Activated T-helper 17 cell treated with anti-CD3 and anti-CD28 coated beads, Interleukin-2, amount 50 U/mL, for 72 hours (primary cell): ENCODE data around the gene PCK1. TPM values are rescaled to one million over a fixed set of nuclear protein-coding genes. Genes with fewer than 3 reads are reported as not detected.

Source experiments
- ATAC-seq: fragments of 150-1000 bp; cut with Tn5 transposase; replicated peaks from 2 replicates; pipeline ENCODE4 v1.10.0; 2021; ENCODE audit warnings: mild to moderate bottlenecking, moderate library complexity
- H3K27ac Mint-ChIP-seq: one replicate; pipeline ENCODE4 v1.8.0; 2022; ENCODE audit warnings: mixed read lengths
- H3K27me3 Mint-ChIP-seq: one replicate; pipeline ENCODE4 v1.8.0; 2022; ENCODE audit warnings: mixed read lengths
- H3K36me3 Mint-ChIP-seq: one replicate; pipeline ENCODE4 v1.8.0; 2022; ENCODE audit warnings: low read depth, mild to moderate bottlenecking, mixed read lengths
- H3K4me1 Mint-ChIP-seq: one replicate; pipeline ENCODE4 v1.8.0; 2022; ENCODE audit warnings: mixed read lengths
- H3K4me3 Mint-ChIP-seq: one replicate; pipeline ENCODE4 v1.8.0; 2022; ENCODE audit warnings: mild to moderate bottlenecking, mixed read lengths
- H3K9me3 Mint-ChIP-seq: one replicate; pipeline ENCODE4 v1.8.0; 2022; ENCODE audit warnings: mixed read lengths
- total RNA-seq, 2 donors: library from RNA; stranded (reverse); gene quantifications; one replicate each; pipeline ENCODE4 v1.2.3, GENCODE V29; 2022

The PCK1 gene
- total RNA-seq, 2 donors from 2014 or later: not detected

DNA sequence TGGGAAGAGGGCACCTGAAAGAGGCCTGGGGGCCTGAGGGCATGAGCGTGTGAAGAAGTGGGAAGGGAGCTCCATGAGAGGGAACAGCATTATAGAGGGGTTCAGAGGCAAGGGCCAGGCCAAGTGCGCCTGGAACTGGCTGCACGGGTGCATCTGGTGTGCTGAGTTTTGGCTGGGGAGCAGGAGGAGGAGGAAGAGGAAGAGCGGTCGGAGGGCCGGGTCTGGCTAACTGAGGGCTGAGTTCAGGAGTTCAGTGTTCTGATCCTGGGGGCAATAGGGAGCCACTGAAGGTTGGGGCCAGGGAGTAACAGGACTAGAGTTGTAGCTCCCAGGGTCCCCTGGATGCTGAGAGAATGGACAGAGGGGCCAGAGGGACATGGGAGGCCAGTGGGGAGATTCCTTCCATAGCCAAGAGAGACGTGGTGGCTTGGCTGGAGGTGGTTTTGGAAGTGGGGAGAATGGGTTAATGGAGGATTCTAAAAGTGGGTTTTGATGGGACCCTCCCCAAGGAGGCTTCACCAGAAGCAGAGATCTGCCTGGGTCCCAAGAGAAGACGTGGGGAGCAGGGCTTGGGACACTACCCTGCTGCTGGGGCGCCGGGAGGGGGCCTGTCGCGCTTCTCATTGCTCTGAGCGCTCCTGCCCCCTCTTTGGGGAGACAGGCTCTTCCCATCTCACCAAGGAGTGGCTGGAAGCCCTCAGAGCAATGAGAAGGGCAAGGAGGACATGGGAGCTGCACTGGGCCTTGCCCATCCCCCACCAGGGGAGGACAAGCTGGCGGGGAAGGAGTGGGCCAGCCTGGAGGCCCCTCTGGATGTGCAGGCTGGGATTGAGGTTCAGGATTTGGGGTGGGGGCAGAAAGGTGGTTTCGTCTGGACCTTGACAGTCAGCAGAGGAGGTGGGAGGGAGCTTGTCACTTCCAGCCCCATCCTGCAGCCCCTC, 30.6 kb downstream of the PCK1 start:
- ATAC-seq: no peak
- Mint-ChIP-seq H3K9me3 (no peaks in the 10 kb centered on the region), H3K27ac (no peak overlapping the region), H3K4me1 (no peaks in the 10 kb centered on the region), H3K27me3 (peaks cover 4% of the 10 kb centered on the region), H3K4me3 (no peak overlapping the region), H3K36me3 (no peaks in the 10 kb centered on the region)

DNA sequence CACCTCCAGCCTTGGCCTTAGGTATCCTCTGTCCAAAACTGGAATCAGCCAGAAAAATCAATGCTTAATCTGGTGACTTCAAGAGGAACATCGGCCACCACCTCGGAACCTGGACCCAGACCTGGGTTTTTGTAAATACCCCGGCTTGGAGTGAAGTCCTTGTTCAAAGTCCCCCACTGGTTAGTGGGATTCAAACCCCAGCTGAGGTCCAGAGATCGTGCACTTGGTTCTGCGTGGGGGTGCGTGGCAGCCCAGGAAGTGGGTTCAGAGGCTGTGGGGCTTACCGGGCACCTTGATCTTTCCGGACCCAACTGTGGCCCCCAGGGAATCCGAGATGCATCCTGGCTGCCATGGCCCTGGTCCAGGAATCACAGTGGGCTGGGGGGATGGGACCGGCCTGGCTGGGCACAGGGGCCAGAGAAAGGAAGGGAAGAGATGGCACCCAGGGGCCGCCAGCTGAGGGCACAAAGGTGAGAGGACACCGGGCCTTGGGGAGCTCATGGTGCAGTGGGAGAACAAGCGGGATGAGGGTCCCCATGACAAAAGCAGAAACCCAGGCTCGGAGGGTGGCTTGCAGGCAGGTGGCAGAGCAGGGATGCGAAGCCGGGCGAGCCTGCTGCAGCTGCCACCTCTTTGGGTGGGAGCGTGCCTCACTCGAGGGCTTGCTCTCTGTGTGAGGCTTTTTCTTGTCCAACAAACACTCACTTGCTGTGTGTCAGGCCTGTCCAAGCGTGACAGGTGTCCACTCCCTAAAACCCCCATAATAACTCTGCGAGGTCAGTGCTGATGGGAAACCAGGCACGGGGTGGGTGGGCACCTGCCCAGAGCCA, 31.6 kb downstream of the PCK1 start:
- no peaks in the 10 kb centered on the region for H3K4me1 Mint-ChIP-seq
- H3K27ac Mint-ChIP-seq: no peak overlapping the region
- no peaks in the 10 kb centered on the region for H3K36me3 Mint-ChIP-seq
- H3K27me3 Mint-ChIP-seq: no peaks in the 10 kb centered on the region
- H3K9me3 Mint-ChIP-seq: no peaks in the 10 kb centered on the region
- H3K4me3 Mint-ChIP-seq: no peak overlapping the region
- no peak for ATAC-seq

DNA sequence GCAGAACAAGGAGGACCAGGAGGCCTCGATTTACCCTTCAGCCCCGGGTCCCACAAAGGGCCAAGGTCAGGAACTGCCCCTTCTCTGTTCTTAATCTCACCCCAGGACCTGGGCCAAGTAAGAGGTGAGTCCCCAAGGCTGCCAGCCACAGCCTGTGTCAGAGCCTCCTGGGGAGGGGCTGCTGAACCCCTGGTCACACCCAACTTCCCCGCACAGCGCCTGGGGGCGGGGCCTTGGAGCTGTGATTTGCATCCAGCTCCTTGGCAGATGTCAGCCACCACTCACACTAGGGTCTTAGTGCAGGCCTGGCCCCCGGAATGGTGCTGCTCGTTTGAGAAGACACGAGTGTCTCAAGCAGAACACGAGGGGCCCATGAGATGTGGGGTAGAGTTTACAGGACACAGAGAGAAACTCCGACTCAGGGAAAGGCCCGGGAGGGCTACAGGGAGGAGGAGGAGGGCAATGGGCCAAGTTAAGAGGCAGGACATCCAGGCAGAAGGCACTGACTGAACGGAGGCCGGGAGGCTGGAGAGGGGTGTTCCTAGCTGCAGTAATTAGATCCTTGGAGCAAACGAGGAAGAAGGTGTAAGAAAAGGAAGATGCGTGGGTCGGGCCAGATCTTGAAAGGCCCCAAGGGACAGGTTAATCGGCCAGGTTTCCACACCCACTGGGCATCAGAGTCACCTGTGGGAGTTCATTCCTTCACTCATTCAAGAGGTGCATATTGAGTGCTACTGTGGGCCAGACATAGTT, 32.4 kb downstream of the PCK1 start:
- H3K27me3 Mint-ChIP-seq: peaks cover 4% of the 10 kb centered on the region
- no peak overlapping the region for H3K27ac Mint-ChIP-seq
- H3K4me1 Mint-ChIP-seq: no peaks in the 10 kb centered on the region
- H3K36me3 Mint-ChIP-seq: no peaks in the 10 kb centered on the region
- ATAC-seq: no peak
- no peak overlapping the region for H3K4me3 Mint-ChIP-seq
- H3K9me3 Mint-ChIP-seq: no peaks in the 10 kb centered on the region

DNA sequence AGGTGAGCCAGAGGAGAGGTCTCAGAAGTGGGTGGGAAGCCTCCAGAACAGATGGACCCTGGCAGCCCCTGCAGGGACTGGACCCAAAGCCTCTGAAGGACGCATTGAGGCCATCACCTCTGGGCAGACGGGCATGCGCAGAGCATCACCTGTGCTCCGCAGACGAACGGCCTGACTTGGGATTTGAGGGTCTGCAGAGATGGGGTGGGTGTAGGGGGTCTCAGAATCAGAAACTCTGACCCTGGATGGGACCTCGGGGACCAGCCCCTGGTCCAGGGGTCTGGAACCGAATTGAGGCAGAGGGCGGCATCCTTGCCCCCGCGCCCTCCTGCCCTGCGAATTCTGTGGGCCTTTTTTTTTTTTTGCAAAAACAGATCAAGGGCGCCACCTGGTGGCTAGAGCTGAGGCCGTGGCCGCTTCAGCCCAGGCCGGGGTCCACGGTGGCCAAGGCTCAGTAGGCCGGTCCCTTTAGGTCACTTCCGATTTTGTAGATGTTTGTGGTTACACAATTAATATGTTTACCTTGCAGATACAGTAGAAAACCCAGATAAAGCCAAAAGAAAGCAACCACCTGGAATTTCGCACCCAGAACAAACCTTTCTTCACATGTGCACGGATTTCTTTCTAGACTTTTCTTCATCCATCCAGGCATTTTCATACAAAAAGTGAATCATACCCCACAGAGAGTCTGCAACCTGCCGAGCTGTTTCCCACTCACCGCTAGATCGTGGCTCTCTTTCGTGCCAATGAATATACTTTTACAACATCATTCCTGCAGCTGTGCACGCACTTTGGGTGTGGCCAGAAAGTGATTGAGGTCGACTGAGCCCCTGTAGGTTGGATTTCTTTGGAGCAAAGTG, 33.4 kb downstream of the PCK1 start:
- no peak overlapping the region for H3K4me3 Mint-ChIP-seq
- H3K9me3 Mint-ChIP-seq: no peaks in the 10 kb centered on the region
- H3K4me1 Mint-ChIP-seq: no peaks in the 10 kb centered on the region
- ATAC-seq: peak; percentile 45
- H3K27ac Mint-ChIP-seq: no peak overlapping the region
- no peaks in the 10 kb centered on the region for H3K36me3 Mint-ChIP-seq
- peaks cover 4% of the 10 kb centered on the region for H3K27me3 Mint-ChIP-seq

DNA sequence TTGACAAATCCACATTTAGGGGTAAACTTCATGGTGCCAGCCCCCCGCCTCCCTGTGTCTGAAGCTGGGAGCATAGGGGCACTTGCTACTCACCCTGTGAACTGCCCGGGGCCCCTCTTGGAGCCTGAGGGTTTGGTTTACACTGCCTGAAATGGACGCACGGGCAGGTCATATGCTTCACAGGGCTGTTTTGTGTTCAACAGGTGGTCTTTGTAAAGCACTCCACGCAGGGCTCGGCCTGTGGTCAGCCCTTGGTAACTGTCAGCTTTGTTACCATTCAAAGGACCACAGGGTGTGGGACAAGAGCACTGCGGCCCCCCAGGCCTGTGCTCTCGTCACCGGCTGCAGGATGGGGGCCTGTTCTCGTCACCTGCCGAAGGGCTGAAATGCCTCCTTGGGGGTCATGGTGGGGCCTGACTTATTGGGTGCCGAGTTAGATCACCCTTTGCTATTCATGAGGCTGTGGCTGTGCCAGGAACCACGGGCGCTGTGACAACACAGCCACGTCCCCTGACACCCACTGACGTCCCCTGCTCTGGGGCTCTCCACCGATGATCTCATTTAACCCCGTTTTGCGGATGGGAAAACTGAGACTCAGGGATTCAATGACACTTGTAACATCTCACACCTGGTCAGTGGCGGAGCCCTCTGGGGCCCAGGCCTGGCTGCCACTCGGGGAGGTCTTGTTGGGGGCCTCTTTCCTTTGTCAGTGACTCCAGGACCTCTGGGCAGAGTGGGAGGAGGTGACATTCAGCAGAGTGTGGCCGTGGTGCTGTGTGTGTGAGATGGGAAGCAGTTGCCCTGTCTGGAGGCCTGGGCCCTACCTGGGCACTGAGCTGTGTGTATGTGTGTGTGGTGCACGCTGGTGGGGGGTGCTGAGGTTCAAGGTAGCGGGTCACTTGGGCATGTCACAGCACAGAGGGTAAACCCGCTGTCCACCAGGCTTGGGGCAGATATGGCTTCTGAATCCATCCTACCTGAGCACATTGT, 34.4 kb downstream of the PCK1 start:
- H3K27me3 Mint-ChIP-seq: peaks cover 4% of the 10 kb centered on the region
- no peak overlapping the region for H3K27ac Mint-ChIP-seq
- H3K4me3 Mint-ChIP-seq: no peak overlapping the region
- no peaks in the 10 kb centered on the region for H3K9me3 Mint-ChIP-seq
- H3K4me1 Mint-ChIP-seq: no peaks in the 10 kb centered on the region
- ATAC-seq: no peak
- H3K36me3 Mint-ChIP-seq: no peaks in the 10 kb centered on the region

DNA sequence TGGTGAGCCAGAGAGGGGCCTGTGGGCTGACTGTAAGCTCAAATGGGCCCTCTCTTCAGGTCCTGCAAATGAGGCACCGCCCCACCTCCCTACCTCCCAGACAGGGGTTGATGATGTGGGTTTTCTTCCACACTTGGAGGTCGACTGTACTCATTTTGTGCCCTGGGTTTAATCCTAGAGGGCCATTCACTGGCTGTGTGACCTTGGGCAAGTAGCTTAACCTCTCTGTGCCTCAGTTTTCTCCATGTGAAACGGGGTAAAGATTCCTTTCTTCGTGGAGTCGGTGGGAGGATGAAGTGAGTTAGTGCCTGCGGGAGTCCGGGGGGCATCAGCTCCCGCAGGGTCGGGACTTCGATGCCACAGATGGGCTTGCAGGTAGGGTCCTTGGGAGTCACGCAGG, 35.4 kb downstream of the PCK1 start:
- no peak overlapping the region for H3K4me3 Mint-ChIP-seq

DNA sequence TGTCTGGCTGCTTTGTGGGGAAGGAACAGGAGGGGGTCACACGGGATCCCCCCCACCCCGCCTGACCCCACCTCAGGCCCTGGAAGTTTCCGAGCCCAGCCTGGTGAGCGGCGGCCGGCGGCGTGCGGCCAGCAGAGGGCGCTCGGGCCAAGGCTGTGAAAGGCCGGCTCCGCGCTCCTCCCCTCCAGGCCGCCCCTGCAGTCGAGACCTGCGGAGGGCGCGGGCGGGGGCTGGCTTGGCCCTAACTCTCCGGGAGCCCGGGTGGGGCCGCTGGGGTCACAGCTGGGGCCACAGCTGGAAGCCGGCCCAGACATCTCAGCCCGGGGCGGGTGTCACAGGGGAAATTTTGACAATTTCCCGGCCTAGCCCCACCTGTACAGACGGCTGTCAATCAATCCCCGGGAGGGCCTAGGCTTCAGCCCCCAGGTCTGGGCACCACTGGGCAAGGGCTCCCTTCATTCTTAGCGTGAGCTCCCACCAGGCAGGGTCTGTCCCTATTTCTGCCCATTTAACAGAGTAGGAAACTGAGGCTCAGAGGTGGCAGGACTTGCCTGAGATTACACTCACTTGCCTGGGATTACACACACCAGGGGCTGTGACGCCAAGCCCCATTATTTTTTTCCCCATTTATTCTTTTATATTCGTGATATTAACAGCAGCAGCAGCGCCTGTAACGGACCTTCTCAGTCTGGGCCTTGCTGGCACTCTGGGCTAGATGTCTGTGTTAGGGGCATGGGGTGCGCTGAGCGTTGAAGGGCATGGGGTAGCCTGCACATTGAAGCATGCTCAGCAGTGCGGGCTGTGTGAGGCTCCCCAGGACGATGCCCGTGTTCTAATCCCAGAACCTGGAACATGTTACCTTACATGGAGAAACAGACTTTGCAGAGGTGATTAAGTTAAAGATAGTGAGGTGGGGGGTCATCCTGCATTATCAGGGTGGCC, 36.4 kb downstream of the PCK1 start:
- peaks cover 4% of the 10 kb centered on the region for H3K27me3 Mint-ChIP-seq
- no peak overlapping the region for H3K4me3 Mint-ChIP-seq
- no peaks in the 10 kb centered on the region for H3K9me3 Mint-ChIP-seq
- no peaks in the 10 kb centered on the region for H3K36me3 Mint-ChIP-seq
- no peak overlapping the region for H3K27ac Mint-ChIP-seq
- H3K4me1 Mint-ChIP-seq: peaks cover 6% of the 10 kb centered on the region
- ATAC-seq: peak; percentile 72

More for the DNA sequence above, 35.4 kb downstream of the PCK1 start:
- Mint-ChIP-seq H3K9me3 (no peaks in the 10 kb centered on the region), H3K4me1 (peaks cover 6% of the 10 kb centered on the region), H3K27me3 (peaks cover 4% of the 10 kb centered on the region), H3K36me3 (no peaks in the 10 kb centered on the region), H3K27ac (no peak overlapping the region)
- no peak for ATAC-seq

DNA sequence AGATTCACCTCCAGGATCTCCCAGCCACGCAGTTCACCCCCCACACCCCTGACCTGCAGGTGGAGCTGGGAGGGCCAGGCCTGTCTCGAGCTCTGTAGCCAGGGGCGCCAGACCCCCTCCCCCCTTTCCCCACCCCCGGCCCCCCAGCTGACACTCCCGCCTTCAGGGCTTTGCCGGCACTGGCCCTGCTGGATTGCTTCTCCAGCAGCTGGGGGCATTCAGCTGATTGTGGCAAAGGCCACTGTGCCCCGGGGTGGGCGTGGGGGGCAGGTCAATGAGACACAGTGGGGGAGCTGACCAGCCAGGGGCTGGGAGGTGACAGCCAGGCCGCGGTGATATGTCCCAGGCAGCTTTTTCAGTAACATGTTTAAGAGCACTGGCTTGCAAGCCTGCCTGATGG, 37.1 kb downstream of the PCK1 start:
- ATAC-seq: no peak
- H3K36me3 Mint-ChIP-seq: no peaks in the 10 kb centered on the region

DNA sequence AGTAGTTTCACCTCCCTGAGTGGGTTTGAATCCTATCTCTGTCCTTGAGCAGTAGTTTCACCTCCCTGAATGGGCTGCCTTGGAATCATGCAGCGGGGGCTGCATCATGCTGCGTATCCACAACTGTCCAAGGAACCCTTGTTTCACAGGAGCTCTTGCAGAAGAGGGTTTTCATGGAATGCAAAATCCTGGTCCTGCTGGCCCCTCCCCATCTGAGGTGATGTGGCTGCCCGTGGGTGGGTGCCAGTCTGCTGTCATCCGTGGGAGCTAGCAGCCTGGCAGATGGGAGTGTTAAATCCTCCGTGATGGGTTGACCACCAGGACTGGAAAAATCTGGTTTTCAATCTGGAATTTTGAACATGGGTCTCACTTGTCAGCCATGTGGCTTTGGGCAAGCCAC, 37.6 kb downstream of the PCK1 start:
- Mint-ChIP-seq H3K36me3 (no peaks in the 10 kb centered on the region), H3K27ac (no peak overlapping the region), H3K9me3 (no peaks in the 10 kb centered on the region), H3K27me3 (peaks cover 4% of the 10 kb centered on the region), H3K4me1 (peaks cover 6% of the 10 kb centered on the region), H3K4me3 (no peak overlapping the region)
- no peak for ATAC-seq

More for the DNA sequence above, 37.1 kb downstream of the PCK1 start:
- Mint-ChIP-seq H3K4me3 (no peak overlapping the region), H3K9me3 (no peaks in the 10 kb centered on the region), H3K27me3 (peaks cover 4% of the 10 kb centered on the region), H3K27ac (no peak overlapping the region), H3K4me1 (peaks cover 6% of the 10 kb centered on the region)

DNA sequence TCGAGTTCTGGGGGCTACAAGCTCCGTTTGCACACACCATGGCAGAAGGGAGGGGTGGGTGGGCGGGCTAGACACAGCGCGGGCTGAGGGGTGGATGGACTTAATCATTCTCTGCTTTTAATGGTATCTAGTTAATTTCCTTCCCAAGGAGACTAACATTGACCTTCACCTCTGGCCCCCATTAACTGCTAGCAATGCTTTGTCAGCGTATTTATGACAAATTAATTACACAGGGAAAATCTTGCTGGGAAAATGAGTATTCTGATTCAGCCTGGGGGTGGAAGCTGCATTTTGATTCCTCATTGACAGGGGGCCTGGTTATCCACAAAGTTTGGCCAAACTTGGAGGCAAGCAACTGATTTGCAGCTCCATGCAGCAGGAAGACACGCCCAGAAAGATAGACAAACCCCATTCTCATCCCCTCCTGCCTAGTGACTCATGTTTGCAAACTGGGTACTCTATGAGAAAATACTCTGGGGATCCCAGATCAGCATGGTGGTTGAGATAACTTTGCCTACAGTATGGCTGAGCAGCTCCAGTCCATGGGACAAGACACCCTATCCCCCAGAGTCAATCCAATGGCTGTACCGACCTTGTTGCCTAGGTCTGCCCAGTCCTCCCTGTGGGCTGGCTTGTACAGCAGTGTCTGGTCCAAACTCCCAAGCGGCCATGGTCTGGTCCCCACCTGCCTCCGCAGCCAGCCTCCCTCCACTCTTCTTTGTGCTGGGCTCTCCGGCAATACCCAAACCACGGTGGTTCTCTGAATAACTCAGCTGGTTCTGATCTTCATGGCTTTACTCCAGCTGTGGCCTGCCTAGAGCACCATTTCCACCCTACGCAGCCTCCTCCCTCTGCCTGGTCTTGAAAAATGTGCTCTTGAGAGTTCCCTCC, 39.7 kb downstream of the PCK1 start:
- Mint-ChIP-seq H3K27me3 (peaks cover 4% of the 10 kb centered on the region), H3K36me3 (no peaks in the 10 kb centered on the region), H3K4me1 (peaks cover 13% of the 10 kb centered on the region), H3K27ac (peak overlapping the region; percentile 25), H3K4me3 (no peak overlapping the region), H3K9me3 (no peaks in the 10 kb centered on the region)
- peak; percentile 76 for ATAC-seq

DNA sequence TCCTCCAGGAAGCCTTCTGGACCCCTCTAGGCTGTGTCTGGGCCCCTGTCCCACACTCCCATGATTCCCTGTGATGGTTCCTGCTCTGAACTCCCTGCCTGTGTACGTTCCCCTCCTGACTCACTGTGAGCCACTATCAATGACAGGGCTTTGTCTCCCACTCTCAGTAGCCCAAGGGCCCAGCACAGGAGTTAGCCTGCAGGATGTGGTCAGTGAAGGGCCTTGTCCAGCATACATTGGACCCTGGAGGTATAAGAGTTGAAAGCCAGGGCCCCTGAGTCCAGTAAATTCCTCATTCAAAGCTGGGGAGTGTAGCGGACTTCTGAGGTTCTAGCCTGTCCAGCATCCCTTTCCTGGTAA, 40.3 kb downstream of the PCK1 start:
- peak overlapping the region; percentile 25 for H3K27ac Mint-ChIP-seq
- H3K9me3 Mint-ChIP-seq: no peaks in the 10 kb centered on the region
- peak; percentile 12 for ATAC-seq
- no peaks in the 10 kb centered on the region for H3K36me3 Mint-ChIP-seq
- no peak overlapping the region for H3K4me3 Mint-ChIP-seq
- peaks cover 13% of the 10 kb centered on the region for H3K4me1 Mint-ChIP-seq
- peaks cover 4% of the 10 kb centered on the region for H3K27me3 Mint-ChIP-seq
